ENCODE data around the gene SNAPC1.
A peak's percentile ranks its signal among the peaks of the same experiment; 100 is the strongest.
"Not testable (repeated sequence)": the region's sequence is repeated elsewhere in the genome, so short reads cannot be mapped to it uniquely, and the experiment has no call there.

The SNAPC1 gene

DNA sequence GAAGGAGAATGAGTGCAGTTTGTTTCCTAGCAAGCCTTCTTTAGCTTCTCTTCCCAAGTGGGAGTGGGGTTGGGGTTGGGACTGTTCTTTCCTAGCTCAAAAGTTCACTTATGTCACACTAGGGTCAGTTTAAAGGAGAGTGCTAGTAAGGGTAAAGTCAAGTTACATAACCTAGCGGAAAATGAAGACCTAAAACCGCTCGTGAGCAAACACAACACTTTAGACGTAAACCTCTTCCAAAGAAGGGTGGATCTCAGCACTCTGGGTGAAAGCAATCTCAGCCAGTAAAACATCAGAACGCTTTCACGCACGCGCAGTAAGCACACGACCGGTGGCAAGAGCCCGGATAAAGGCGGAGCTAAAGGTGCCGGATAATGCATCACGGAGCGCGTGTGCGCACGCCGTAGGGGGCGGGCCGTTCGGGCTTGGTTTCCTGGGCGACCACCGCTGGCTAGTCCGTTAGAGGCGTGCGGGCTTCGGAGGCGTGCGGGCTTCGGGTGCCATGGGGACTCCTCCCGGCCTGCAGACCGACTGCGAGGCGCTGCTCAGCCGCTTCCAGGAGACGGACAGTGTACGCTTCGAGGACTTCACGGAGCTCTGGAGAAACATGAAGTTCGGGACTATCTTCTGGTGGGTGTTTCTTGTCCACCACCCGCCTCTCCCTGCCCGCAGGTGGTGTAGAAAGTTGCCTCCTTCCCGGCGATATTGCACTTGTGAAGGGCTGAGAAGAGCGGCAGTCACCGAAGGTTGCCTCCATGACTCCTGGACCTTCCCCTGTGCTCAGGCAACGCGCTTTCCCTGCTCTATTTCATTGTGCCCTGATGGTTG is at the start of gene SNAPC1:
Gene SNAPC1, plus strand, starts transcription at position 462 of the 828 bp plus-strand sequence. Its CDS starts 41 bp downstream, at position 503.
- DNase-seq = peak; percentile 60 to 98 (median 92)

DNA sequence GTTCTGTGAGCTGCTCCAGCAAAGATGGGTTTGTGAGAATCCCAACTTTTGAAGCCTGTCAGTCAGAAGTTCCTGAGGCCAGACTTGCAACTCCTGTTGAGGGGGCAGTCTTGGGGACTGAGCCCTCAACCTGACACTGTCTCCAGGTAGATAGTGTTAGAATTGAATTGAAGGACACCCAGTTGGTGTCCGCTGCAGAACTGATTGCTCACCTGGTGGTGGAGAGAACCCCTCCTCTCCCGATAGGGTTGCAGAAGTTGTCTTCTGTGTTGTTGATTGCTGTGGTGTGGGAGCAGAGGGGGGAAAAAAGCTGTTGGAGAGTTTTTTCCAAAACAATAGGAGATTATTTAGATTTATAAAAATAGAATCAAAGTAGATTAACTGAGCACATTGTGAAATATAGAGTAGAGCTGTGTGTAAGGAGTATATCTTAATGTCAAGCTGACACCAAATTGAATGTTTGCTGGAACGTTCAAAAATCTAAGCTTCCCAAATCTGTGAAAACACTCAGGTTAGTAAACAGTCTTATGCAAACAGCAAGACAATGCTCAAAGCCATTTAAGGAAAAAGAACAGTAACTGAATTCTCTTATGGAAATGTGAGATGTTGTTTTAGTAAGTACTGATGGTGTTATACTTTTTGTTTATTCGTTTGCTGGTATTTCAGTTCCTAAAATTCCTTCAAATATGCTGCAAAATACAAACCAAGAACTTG is 48.3 kb upstream of the SNAPC1 start:
- no peak for DNase-seq

- DNase-seq = no peak
Observed at GRCh38 chr14:61716956-61717355, 45.3 kb upstream of the SNAPC1 start.

- DNase-seq = no peak
Observed at GRCh38 chr14:61718039-61718438, 44.2 kb upstream of the SNAPC1 start.

GRCh38 chr14:61719344-61720293 is 42.6 kb upstream of the SNAPC1 start:
- no peak for DNase-seq

DNA sequence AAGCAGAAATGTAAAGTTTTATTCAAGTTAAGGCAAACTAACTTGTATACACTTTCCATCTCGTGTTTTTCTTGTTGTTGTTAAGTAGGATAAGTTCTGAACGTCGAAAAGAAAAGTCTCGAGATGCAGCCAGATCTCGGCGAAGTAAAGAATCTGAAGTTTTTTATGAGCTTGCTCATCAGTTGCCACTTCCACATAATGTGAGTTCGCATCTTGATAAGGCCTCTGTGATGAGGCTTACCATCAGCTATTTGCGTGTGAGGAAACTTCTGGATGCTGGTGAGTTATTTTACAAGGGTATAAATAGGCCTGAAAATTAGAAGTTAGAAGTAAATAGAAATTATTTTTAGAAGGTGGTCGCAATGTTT is 41.9 kb upstream of the SNAPC1 start:
- DNase-seq = no peak

- DNase-seq = no peak
Observed at GRCh38 chr14:61720741-61721140, 41.5 kb upstream of the SNAPC1 start.

DNA sequence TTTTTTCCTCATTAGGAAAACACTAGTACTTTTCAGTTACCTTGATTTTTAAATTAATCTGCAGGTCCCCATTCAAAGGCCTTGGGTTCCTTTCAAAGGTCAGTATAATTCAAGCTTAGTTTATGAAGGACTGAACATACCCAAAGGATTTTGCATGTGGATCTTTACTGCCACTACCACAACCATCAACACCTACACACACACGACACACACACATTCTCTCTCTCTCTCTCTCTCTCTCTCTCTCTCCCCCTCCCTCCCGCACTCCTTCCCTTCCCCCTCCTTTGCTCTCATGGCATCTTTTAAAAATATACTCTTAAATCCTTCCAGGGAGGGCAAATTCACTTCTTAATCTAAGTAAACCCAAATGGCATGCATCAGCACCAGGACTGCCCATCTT is 38.1 kb upstream of the SNAPC1 start:
- DNase-seq = no peak

DNA sequence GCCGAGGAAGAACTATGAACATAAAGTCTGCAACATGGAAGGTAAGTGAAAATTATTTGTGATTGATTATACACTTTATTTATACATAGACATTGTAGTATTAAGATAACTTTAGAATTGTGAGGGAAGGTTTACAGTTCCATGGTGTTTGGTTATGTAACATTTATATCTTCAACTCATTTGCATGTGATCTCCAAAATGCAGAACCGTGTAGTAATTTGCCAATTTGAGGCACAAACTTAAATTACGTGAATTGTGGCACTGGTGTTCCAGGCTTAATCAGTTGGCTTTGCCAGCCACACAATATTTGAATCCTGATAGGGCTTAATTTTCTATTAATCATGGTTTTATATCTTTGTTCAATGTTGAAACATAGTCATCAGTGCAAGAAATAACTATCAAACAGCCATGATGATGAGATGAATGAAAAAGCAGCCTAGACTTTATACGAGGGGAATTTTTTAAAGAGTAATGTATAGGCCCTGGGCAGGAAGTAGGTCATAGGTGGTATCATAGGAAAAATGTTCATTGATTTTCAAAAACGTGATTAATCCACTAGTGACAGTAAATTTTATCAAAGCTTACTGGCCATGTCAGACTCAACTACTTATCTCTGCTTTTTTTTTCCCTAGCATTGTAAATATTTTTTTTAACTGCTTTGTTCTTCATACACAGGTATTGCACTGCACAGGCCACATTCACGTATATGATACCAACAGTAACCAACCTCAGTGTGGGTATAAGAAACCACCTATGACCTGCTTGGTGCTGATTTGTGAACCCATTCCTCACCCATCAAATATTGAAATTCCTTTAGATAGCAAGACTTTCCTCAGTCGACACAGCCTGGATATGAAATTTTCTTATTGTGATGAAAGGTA is 35.2 kb upstream of the SNAPC1 start:
- DNase-seq = no peak

GRCh38 chr14:61730756-61731373 is 31.4 kb upstream of the SNAPC1 start:
- peak in 1 of 51 donors; percentile 18 for DNase-seq

GRCh38 chr14:61733972-61734371 is 28.2 kb upstream of the SNAPC1 start:
- no peak for DNase-seq

- DNase-seq = no peak
Observed at GRCh38 chr14:61736751-61737150, 25.5 kb upstream of the SNAPC1 start.

GRCh38 chr14:61737915-61738314 is 24.3 kb upstream of the SNAPC1 start:
- no peak for DNase-seq

DNA sequence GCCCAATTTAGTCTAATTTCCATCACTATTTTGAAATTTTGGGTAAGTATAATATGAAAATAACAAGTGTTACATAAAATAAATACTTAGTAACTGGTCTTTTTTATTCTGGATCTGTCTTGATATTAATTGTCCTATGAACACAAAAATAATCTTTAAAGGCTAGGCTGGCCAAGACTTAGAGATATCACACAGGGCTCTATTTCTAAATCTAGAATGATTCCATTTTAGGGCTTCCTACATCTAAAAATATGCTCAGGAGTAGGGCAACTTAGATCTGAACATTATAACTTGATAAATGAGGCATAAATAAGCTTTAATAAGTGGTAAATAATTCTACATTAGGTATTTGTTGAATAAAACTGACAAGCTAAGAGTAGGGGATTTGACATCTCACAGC is 23.1 kb upstream of the SNAPC1 start:
- DNase-seq = no peak

- DNase-seq = no peak
Observed at GRCh38 chr14:61742371-61742770, 19.8 kb upstream of the SNAPC1 start.

- no peak for DNase-seq
Observed at GRCh38 chr14:61744238-61744637, 18.0 kb upstream of the SNAPC1 start.

DNA sequence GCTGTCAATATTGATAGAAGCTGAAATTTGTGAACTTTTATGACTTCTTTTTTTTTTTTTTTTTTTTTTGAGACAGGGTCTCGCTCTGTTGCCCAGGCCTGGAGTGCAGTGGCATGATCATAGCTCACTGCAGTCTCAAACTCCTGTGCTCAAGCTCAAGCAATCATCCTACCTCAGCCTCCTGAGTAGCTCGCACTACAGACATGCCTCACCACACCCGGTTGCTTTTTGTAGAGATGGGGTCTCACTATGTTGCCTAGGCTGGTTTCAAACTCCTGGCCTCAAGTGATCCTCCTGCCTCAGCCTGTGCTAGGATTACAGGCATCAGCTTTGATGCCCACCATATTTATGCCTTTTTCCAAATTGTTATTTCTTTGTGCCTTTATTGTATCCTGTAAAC is 15.9 kb upstream of the SNAPC1 start:
- DNase-seq = not testable (repeated sequence)

DNA sequence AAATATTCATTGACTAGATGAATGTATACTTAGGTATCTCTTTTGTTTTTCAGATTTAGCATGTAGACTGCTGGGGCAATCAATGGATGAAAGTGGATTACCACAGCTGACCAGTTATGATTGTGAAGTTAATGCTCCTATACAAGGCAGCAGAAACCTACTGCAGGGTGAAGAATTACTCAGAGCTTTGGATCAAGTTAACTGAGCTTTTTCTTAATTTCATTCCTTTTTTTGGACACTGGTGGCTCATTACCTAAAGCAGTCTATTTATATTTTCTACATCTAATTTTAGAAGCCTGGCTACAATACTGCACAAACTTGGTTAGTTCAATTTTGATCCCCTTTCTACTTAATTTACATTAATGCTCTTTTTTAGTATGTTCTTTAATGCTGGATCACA is 15.3 kb upstream of the SNAPC1 start:
- no peak for DNase-seq

- DNase-seq = no peak
Observed at GRCh38 chr14:61747342-61747741, 14.9 kb upstream of the SNAPC1 start.

DNA sequence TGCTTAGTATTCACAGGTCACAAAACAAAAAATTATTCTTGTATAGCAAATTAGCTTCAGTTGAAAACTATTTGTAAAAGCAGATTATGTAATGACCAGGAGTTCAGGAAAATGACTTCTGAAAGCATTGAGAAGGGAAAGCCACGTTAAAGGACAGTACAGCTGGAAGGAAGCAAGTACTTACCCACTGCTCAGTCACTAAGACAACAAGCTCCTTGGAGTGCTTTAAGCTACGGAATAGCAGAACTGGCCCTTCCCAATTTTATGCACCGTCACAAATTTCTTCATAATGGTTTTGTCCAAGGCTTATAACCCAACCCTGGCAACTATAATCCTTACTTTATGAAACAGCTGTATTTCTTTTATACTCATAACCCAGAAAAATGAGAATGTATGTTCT is 13.0 kb upstream of the SNAPC1 start:
- no peak for DNase-seq
